ENCODE measurements around the gene TLR1. TPM values are rescaled to one million over a fixed set of nuclear protein-coding genes. Genes with fewer than 3 reads are reported as not detected.
A peak's percentile ranks its signal among the peaks of the same experiment; 100 is the strongest.
"Not testable (repeated sequence)": the region's sequence is repeated elsewhere in the genome, so short reads cannot be mapped to it uniquely, and the experiment has no call there.

The TLR1 gene
- total RNA-seq, 1 donor from 2014 or later: 0.26 TPM

DNA sequence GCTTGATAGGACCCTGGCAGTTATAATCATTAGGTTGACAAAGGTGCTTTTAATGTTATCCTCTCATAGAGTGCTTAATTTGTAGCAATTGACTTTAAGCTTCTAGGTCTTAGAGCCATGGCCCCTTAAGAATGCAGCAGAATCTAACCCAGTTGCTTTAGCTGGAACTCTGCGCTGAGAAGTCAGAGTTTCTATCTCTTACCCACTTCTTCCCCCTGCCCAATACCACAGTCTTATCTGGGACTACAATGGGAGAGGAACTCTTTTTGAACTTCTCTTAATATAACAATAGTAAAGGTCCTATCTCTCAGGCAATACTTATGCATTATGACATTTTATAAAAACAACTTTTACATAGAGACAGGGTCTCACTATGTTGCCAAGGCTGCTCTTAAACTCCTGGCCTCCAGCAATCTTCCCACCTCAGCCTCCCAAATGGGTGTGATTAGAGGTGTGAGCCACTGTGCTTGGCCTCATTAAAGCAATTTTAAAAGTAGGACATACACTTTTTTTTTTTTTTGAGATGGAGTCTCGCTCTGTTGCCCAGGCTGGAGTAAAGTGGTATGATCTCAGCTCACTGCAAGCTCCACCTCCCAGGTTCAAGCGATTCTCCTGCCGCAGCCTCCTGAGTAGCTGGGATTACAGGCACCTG lies 23.6 kb downstream of the TLR1 start:
- FAIRE-seq (no peak), DNase-seq (ENCODE audit: low read depth) (no peak)
- Histone ChIP-seq H3K36me3 (ENCODE audit: control insufficient read depth, insufficient read depth, low read length) (no peaks in the 10 kb centered on the region), H3K27me3 (ENCODE audit: control insufficient read depth, insufficient read depth, low read length) (no peaks in the 10 kb centered on the region), H3K4me3 (ENCODE audit: low read depth, low read length) (no peak overlapping the region)
- no peak for TF ChIP-seq CTCF (IDR thresholded peaks at IDR 0.05; ENCODE audit: insufficient read depth, low read length, severe bottlenecking)

GRCh38 chr4:38779790-38780189 lies 24.8 kb downstream of the TLR1 start:
- no peak overlapping the region for H3K4me3 ChIP-seq (ENCODE audit: low read depth, low read length)
- FAIRE-seq (no peak), DNase-seq (ENCODE audit: low read depth) (no peak)
- no peaks in the 10 kb centered on the region for H3K27me3 ChIP-seq (ENCODE audit: control insufficient read depth, insufficient read depth, low read length)
- H3K36me3 ChIP-seq (ENCODE audit: control insufficient read depth, insufficient read depth, low read length): no peaks in the 10 kb centered on the region
- no peak for TF ChIP-seq CTCF (IDR thresholded peaks at IDR 0.05; ENCODE audit: insufficient read depth, low read length, severe bottlenecking)

GRCh38 chr4:38777925-38778324 lies 26.7 kb downstream of the TLR1 start:
- DNase-seq (ENCODE audit: low read depth); H3K27me3 ChIP-seq (ENCODE audit: control insufficient read depth, insufficient read depth, low read length); H3K4me3 ChIP-seq (ENCODE audit: low read depth, low read length); H3K36me3 ChIP-seq (ENCODE audit: control insufficient read depth, insufficient read depth, low read length); FAIRE-seq: not testable (repeated sequence)

- no peak for FAIRE-seq
Measured at GRCh38 chr4:38775326-38775725, 29.3 kb downstream of the TLR1 start.

DNA sequence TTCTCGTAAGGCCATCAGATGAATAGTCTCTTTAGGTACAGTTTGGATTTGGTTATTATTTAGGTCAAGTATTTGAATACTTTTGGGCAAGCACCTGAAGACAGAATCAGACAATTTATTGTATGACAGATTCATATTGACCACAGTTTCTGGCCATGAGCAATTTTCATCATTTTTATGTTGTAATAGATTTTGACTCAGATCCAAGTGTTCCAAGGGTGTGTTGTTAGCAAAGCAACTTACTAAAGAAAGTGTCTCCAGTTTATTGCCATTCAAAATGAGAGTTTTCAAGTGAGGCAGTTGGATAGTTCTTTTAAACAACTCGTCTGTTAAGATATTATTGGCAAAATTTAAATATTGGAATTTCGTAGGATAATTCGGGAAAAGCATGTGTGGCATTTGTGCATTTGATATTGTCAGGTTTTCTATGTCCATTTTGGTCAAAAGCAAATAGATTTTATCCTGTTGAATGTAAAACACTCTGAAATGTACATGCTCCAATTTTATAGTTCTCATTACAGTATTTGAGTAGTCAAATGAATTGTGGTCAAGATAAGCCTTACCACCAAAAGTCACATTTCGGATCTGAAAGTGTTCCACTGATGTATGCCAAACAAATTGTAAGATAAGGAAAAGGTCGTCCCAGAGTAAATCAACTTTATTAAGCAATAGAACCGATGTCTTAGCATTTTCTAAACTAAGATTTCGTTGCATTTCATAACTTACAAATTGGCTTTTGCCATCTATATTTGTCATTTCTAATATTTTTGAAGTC lies 30.2 kb downstream of the TLR1 start:
- Histone ChIP-seq H3K36me3 (ENCODE audit: control insufficient read depth, insufficient read depth, low read length) (no peaks in the 10 kb centered on the region), H3K27me3 (ENCODE audit: control insufficient read depth, insufficient read depth, low read length) (no peaks in the 10 kb centered on the region), H3K4me3 (ENCODE audit: low read depth, low read length) (no peak overlapping the region)
- peak; percentile 51 for DNase-seq (ENCODE audit: low read depth)
- no peak for TF ChIP-seq CTCF (IDR thresholded peaks at IDR 0.05; ENCODE audit: insufficient read depth, low read length, severe bottlenecking)
- FAIRE-seq: no peak

More at GRCh38 chr4:38775326-38775725, 29.3 kb downstream of the TLR1 start:
- no peaks in the 10 kb centered on the region for H3K36me3 ChIP-seq (ENCODE audit: control insufficient read depth, insufficient read depth, low read length)
- H3K4me3 ChIP-seq (ENCODE audit: low read depth, low read length): no peak overlapping the region
- no peak for DNase-seq (ENCODE audit: low read depth)
- no peak for TF ChIP-seq CTCF (IDR thresholded peaks at IDR 0.05; ENCODE audit: insufficient read depth, low read length, severe bottlenecking)
- no peaks in the 10 kb centered on the region for H3K27me3 ChIP-seq (ENCODE audit: control insufficient read depth, insufficient read depth, low read length)

- not testable (repeated sequence) for FAIRE-seq; H3K27me3 ChIP-seq (ENCODE audit: control insufficient read depth, insufficient read depth, low read length); H3K4me3 ChIP-seq (ENCODE audit: low read depth, low read length); H3K36me3 ChIP-seq (ENCODE audit: control insufficient read depth, insufficient read depth, low read length)
- peak; percentile 45 for DNase-seq (ENCODE audit: low read depth)
Measured at GRCh38 chr4:38770281-38770680, 34.3 kb downstream of the TLR1 start.
